Osteoblast (primary cell): Measurements from ENCODE around the gene RFTN1. TPM values are rescaled to one million over a fixed set of nuclear protein-coding genes. Genes with fewer than 3 reads are reported as not detected.

Source experiments
- DNase-seq: peaks from one replicate; pipeline ENCODE4 v3.0.0; 2011; ENCODE audit warnings: low spot score, mixed read lengths; ENCODE audit not compliant: insufficient read length; ENCODE audit errors: missing footprints
- H2AFZ ChIP-seq: 2 replicates; pipeline ENCODE4 v1.6.0; 2011; ENCODE audit warnings: mild to moderate bottlenecking, low read length
- H3K27ac ChIP-seq: 2 replicates; pipeline ENCODE4 v1.5.1; 2011; ENCODE audit warnings: mild to moderate bottlenecking, low read depth, low read length, moderate library complexity
- H3K27me3 ChIP-seq: 2 replicates; pipeline ENCODE4 v1.6.0; 2012; ENCODE audit warnings: mild to moderate bottlenecking, control low read depth, inconsistent platforms, low read length, moderate library complexity; ENCODE audit not compliant: insufficient read depth
- H3K36me3 ChIP-seq: 2 replicates; pipeline ENCODE4 v1.5.1; 2011; ENCODE audit warnings: mild to moderate bottlenecking, low read length, control low read depth, moderate library complexity; ENCODE audit not compliant: insufficient read depth
- H3K4me1 ChIP-seq: 2 replicates; pipeline ENCODE4 v1.5.1; 2011; ENCODE audit warnings: mild to moderate bottlenecking, low read length, control low read depth, moderate library complexity; ENCODE audit not compliant: insufficient read depth
- H3K4me2 ChIP-seq: 2 replicates; pipeline ENCODE4 v1.6.0; 2011; ENCODE audit warnings: mild to moderate bottlenecking, low read length; ENCODE audit not compliant: insufficient read depth
- H3K4me3 ChIP-seq: fragments of 200-600 bp; sonication (generic); 3 replicates; pipeline ENCODE4 v1.5.1; 2012; ENCODE audit warnings: mild to moderate bottlenecking, low read length, inconsistent platforms; ENCODE audit not compliant: insufficient read depth
- H3K79me2 ChIP-seq: 2 replicates; pipeline ENCODE4 v1.6.0; 2012; ENCODE audit warnings: mild to moderate bottlenecking, low read length, control low read depth, inconsistent platforms; ENCODE audit not compliant: insufficient read depth
- H3K9me3 ChIP-seq: 2 replicates; pipeline ENCODE4 v1.5.1; 2011; ENCODE audit warnings: low read depth, low read length, control low read depth
- H4K20me1 ChIP-seq: 2 replicates; pipeline ENCODE4 v1.6.0; 2012; ENCODE audit warnings: mild to moderate bottlenecking, low read length, control low read depth; ENCODE audit not compliant: insufficient read depth
- total RNA-seq: library from RNA; depleted of rRNA; stranded (reverse); fragments of >200 nt; gene quantifications from 2 replicates; pipeline ENCODE4 v1.2.3, GENCODE V29; 2012
- TF ChIP-seq, protein P1 (sequence below): IDR thresholded peaks from 2 replicates; pipeline ENCODE4 v1.5.1; 2011; ENCODE audit warnings: mild to moderate bottlenecking, low read depth, low read length, moderate library complexity; ENCODE audit errors: extremely low read depth

Gene RFTN1
- total RNA-seq, 1 donor, result 99.2 TPM

GRCh38 chr3:16289144-16289889, 224.2 kb downstream of the RFTN1 start:
- DNase-seq, result no peak

GRCh38 chr3:16288664-16289063, 224.8 kb downstream of the RFTN1 start:
- TF ChIP-seq, protein P1, sequence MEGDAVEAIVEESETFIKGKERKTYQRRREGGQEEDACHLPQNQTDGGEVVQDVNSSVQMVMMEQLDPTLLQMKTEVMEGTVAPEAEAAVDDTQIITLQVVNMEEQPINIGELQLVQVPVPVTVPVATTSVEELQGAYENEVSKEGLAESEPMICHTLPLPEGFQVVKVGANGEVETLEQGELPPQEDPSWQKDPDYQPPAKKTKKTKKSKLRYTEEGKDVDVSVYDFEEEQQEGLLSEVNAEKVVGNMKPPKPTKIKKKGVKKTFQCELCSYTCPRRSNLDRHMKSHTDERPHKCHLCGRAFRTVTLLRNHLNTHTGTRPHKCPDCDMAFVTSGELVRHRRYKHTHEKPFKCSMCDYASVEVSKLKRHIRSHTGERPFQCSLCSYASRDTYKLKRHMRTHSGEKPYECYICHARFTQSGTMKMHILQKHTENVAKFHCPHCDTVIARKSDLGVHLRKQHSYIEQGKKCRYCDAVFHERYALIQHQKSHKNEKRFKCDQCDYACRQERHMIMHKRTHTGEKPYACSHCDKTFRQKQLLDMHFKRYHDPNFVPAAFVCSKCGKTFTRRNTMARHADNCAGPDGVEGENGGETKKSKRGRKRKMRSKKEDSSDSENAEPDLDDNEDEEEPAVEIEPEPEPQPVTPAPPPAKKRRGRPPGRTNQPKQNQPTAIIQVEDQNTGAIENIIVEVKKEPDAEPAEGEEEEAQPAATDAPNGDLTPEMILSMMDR, result no peak
- no peak overlapping the region for H3K4me3 ChIP-seq
- H2AFZ ChIP-seq, result no peak overlapping the region
- no peak overlapping the region for H3K4me2 ChIP-seq
- peak; percentile 54 for DNase-seq
- H3K79me2 ChIP-seq, result no peaks in the 10 kb centered on the region
- H3K27me3 ChIP-seq, result no peaks in the 10 kb centered on the region
- peaks cover 10% of the 10 kb centered on the region for H4K20me1 ChIP-seq
- H3K27ac ChIP-seq, result peak overlapping the region; percentile 18
- peaks cover 26% of the 10 kb centered on the region for H3K4me1 ChIP-seq
- no peaks in the 10 kb centered on the region for H3K36me3 ChIP-seq
- H3K9me3 ChIP-seq, result no peaks in the 10 kb centered on the region

More at GRCh38 chr3:16289144-16289889, 224.2 kb downstream of the RFTN1 start:
- Histone ChIP-seq H3K4me2 (no peak overlapping the region), H2AFZ (no peak overlapping the region), H3K4me1 (peaks cover 26% of the 10 kb centered on the region), H3K27me3 (no peaks in the 10 kb centered on the region), H3K9me3 (no peaks in the 10 kb centered on the region), H3K79me2 (no peaks in the 10 kb centered on the region), H3K27ac (peak overlapping the region; percentile 18), H3K36me3 (no peaks in the 10 kb centered on the region), H3K4me3 (no peak overlapping the region), H4K20me1 (peaks cover 10% of the 10 kb centered on the region)
- TF ChIP-seq, protein P1, result no peak

DNA sequence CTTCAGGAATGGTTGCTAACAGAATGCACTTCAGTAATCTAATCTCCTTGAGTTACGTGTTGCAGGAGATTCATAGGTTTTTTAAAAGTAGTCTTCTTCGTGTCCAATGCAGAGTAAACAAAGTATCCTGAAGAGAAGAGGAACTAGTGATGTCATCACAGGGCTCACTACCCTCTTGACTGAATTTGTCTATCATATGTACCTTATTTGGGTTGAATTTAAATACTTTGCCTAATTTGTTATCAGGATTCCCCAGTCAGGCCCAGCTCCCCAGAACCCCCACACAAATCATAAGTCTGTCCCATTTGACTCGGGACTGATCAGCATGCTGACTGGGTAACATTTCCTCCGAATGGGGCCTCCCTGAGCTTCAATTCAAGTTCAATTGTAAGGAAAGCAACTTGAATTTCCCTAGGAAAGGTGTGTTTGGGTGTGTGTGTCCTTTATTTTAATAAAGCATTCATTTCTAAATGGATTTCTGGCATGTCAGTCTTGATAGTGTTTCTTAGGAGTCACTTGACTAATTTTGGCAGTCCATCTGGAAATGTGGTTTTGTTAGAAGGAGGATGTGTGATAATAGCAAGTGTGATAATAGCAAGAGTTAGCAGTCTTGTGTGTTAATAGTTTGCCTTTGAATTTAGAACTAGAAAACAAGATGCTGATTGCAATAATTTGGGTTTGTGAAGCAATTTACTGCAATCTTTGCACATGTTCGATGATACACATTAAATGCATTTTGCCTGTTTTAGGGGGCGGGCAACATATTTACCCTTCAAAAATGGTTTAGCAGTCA, 226.6 kb downstream of the RFTN1 start:
- Histone ChIP-seq H4K20me1 (peaks cover 10% of the 10 kb centered on the region), H3K4me2 (no peak overlapping the region), H3K9me3 (no peaks in the 10 kb centered on the region)

More for the DNA sequence above, 226.6 kb downstream of the RFTN1 start:
- no peaks in the 10 kb centered on the region for H3K27me3 ChIP-seq
- H3K27ac ChIP-seq, result no peak overlapping the region
- DNase-seq, result no peak
- no peak overlapping the region for H2AFZ ChIP-seq
- H3K4me3 ChIP-seq, result no peak overlapping the region
- TF ChIP-seq, protein P1, result no peak
- peaks cover 5% of the 10 kb centered on the region for H3K36me3 ChIP-seq
- no peaks in the 10 kb centered on the region for H3K79me2 ChIP-seq
- H3K4me1 ChIP-seq, result peaks cover 26% of the 10 kb centered on the region
